ENCODE measurements around the gene HABP4. TPM values are rescaled to one million over a fixed set of nuclear protein-coding genes. Genes with fewer than 3 reads are reported as not detected.

HABP4 gene
- polyA plus RNA-seq, 2 donors = 3.1 to 3.2 TPM

GRCh38 chr9:96492993-96493531, 43.1 kb downstream of the HABP4 start:
- Histone ChIP-seq H3K4me3 (ENCODE audit: low read depth in 1 of 2, low read length in 2 of 2) (no peak overlapping the region), H3K36me3 (ENCODE audit: control insufficient read depth in 2 of 2, insufficient read depth in 2 of 2, low read length in 1 of 2) (peaks cover 0 to 15% of the 10 kb centered on the region in 2 donors), H3K27me3 (ENCODE audit: control insufficient read depth in 1 of 2, insufficient read depth in 2 of 2, low read length in 2 of 2) (no peaks in the 10 kb centered on the region), H3K27ac (ENCODE audit: low read depth in 2 of 2, low read length in 1 of 2) (no peak overlapping the region), H3K4me1 (ENCODE audit: control insufficient read depth in 2 of 2, insufficient read depth in 2 of 2, low read length in 1 of 2) (no peaks in the 10 kb centered on the region), H3K9me3 (ENCODE audit: control insufficient read depth in 2 of 2, insufficient read depth in 1 of 2, low read depth in 1 of 2, low read length in 1 of 2) (no peaks in the 10 kb centered on the region)
- WGBS, 2 donors = 90% methylated on average over 12 of the region's 12 CpGs

DNA sequence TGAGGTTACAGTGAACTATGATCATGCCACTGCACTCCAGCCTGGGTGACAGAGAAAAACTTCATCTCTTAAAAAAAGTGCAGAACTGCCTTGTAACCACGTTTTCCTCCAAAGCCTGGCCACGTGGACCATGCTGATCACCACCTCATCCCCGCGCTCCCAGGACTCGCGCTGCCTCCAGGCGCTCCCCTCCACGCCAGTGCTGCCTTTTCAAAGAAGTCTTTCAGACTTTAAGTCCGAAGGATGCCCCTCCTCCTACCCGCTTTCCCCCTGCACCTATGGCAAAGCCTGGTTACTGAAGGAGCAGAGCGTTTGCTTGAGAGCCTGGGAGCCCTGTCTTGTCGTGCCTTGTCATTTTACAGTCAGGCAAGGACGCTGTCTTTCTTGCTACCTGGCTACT, 43.8 kb downstream of the HABP4 start:
- peaks cover 0 to 12% of the 10 kb centered on the region in 2 donors for H3K36me3 ChIP-seq (ENCODE audit: control insufficient read depth in 2 of 2, insufficient read depth in 2 of 2, low read length in 1 of 2)
- no peaks in the 10 kb centered on the region for H3K9me3 ChIP-seq (ENCODE audit: control insufficient read depth in 2 of 2, insufficient read depth in 1 of 2, low read depth in 1 of 2, low read length in 1 of 2)
- no peak overlapping the region for H3K27ac ChIP-seq (ENCODE audit: low read depth in 2 of 2, low read length in 1 of 2)
- no peak overlapping the region for H3K4me3 ChIP-seq (ENCODE audit: low read depth in 1 of 2, low read length in 2 of 2)
- 87 to 89% methylated on average over 13 of the region's 13 CpGs for WGBS, 2 donors
- no peaks in the 10 kb centered on the region for H3K27me3 ChIP-seq (ENCODE audit: control insufficient read depth in 1 of 2, insufficient read depth in 2 of 2, low read length in 2 of 2)
- no peaks in the 10 kb centered on the region for H3K4me1 ChIP-seq (ENCODE audit: control insufficient read depth in 2 of 2, insufficient read depth in 2 of 2, low read length in 1 of 2)

DNA sequence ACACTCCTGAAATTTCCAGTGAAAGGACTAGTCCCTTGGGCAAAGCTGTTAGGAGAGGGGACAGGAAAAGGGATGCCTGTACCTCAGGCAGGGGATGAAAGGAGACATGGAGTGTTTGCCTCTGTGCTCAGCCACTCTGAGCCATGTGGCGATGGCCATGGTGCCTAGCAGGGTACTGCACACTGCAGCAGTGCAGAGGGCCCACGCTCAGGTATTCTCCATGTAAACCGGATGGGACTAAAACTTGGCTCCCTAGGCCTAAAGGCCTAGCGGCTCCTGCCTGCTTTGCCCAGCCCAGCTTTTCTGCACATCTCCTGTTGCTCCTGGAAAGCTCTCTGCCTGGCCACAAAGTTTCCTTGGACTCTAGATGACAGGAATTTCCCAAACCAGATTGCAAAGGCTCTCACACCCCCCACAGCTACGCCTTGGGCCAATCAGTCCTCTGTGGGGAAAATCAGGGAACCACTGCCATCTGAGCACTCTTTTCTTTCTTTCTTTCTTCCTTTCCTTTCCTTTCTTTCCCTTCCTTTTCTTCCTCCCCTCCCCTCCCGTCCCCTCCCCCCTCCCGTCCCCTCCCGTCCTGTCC, 44.3 kb downstream of the HABP4 start:
- 86 to 91% methylated on average over 8 of the region's 8 CpGs for WGBS, 2 donors
- no peak overlapping the region for H3K4me3 ChIP-seq (ENCODE audit: low read depth in 1 of 2, low read length in 2 of 2)

GRCh38 chr9:96495341-96495740, 45.4 kb downstream of the HABP4 start:
- Histone ChIP-seq H3K4me1 (ENCODE audit: control insufficient read depth in 2 of 2, insufficient read depth in 2 of 2, low read length in 1 of 2) (no peaks in the 10 kb centered on the region), H3K36me3 (ENCODE audit: control insufficient read depth in 2 of 2, insufficient read depth in 2 of 2, low read length in 1 of 2) (peaks cover 0 to 5% of the 10 kb centered on the region in 2 donors), H3K27me3 (ENCODE audit: control insufficient read depth in 1 of 2, insufficient read depth in 2 of 2, low read length in 2 of 2) (no peaks in the 10 kb centered on the region), H3K27ac (ENCODE audit: low read depth in 2 of 2, low read length in 1 of 2) (no peak overlapping the region), H3K4me3 (ENCODE audit: low read depth in 1 of 2, low read length in 2 of 2) (no peak overlapping the region), H3K9me3 (ENCODE audit: control insufficient read depth in 2 of 2, insufficient read depth in 1 of 2, low read depth in 1 of 2, low read length in 1 of 2) (no peaks in the 10 kb centered on the region)
- 84 to 87% methylated on average over 11 of the region's 11 CpGs for WGBS, 2 donors

More for the DNA sequence above, 44.3 kb downstream of the HABP4 start:
- Histone ChIP-seq H3K4me1 (ENCODE audit: control insufficient read depth in 2 of 2, insufficient read depth in 2 of 2, low read length in 1 of 2) (no peaks in the 10 kb centered on the region), H3K9me3 (ENCODE audit: control insufficient read depth in 2 of 2, insufficient read depth in 1 of 2, low read depth in 1 of 2, low read length in 1 of 2) (no peaks in the 10 kb centered on the region), H3K27me3 (ENCODE audit: control insufficient read depth in 1 of 2, insufficient read depth in 2 of 2, low read length in 2 of 2) (no peaks in the 10 kb centered on the region), H3K27ac (ENCODE audit: low read depth in 2 of 2, low read length in 1 of 2) (no peak overlapping the region), H3K36me3 (ENCODE audit: control insufficient read depth in 2 of 2, insufficient read depth in 2 of 2, low read length in 1 of 2) (peaks cover 0 to 7% of the 10 kb centered on the region in 2 donors)

DNA sequence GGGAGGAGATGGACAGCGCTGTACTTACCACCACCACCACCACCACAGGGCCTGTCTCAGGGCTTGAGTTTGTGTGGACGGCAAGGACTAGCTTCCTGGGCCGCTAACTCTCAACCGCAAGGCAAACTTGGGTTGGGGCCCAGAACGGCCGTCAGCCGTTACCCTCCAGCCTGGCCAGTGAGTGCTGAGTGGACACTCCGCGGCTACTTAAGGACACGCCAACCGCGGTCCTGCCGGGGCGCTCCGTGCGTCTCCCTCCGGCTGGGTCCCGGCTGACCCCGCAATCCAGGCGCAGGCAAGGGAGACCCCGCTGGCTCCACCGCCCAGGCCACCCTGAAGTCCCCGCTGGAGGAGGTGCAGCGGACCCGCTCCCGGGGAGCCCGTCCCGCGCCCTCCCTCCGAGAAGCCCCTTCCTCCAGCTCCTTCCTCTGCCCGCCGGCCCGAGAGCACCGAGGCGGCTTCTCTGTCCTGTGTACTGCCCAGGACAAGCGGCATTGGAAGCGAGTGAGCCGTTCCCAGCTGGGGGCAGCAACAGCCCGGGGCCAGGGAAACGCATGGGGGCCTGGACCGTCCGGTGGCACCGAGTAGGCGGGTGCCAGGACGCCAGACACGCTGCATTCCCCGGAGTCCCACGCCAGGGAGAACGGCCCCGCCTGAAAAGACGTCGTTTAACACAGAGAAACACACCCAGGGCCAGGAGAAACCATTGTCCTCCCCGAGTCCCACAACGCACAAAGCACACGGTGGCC, 46.6 kb downstream of the HABP4 start:
- Histone ChIP-seq H3K4me1 (ENCODE audit: control insufficient read depth in 2 of 2, insufficient read depth in 2 of 2, low read length in 1 of 2) (no peaks in the 10 kb centered on the region), H3K27me3 (ENCODE audit: control insufficient read depth in 1 of 2, insufficient read depth in 2 of 2, low read length in 2 of 2) (no peaks in the 10 kb centered on the region), H3K27ac (ENCODE audit: low read depth in 2 of 2, low read length in 1 of 2) (no peak overlapping the region), H3K9me3 (ENCODE audit: control insufficient read depth in 2 of 2, insufficient read depth in 1 of 2, low read depth in 1 of 2, low read length in 1 of 2) (no peaks in the 10 kb centered on the region), H3K4me3 (ENCODE audit: low read depth in 1 of 2, low read length in 2 of 2) (no peak overlapping the region), H3K36me3 (ENCODE audit: control insufficient read depth in 2 of 2, insufficient read depth in 2 of 2, low read length in 1 of 2) (peaks cover 0 to 3% of the 10 kb centered on the region in 2 donors)
- WGBS, 2 donors = 96% methylated on average over 48 to 55 of the region's 55 CpGs

DNA sequence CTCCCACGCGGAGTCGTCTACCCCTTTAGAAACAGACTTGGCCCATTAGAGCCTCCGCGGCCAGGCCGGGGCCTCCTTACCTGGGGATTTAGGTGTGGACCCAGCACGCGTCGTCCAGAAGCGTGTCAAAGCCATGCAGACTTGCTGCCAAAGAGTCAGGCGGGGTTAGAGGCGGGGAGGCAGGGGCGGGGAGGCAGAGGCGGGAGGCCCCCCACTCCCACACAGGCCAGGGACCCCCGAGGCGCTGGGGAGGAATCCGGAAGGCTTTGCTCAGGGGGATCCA, 47.1 kb downstream of the HABP4 start:
- Histone ChIP-seq H3K27ac (ENCODE audit: low read depth in 2 of 2, low read length in 1 of 2) (no peak overlapping the region), H3K4me3 (ENCODE audit: low read depth in 1 of 2, low read length in 2 of 2) (no peak overlapping the region), H3K9me3 (ENCODE audit: control insufficient read depth in 2 of 2, insufficient read depth in 1 of 2, low read depth in 1 of 2, low read length in 1 of 2) (no peaks in the 10 kb centered on the region), H3K27me3 (ENCODE audit: control insufficient read depth in 1 of 2, insufficient read depth in 2 of 2, low read length in 2 of 2) (no peaks in the 10 kb centered on the region), H3K4me1 (ENCODE audit: control insufficient read depth in 2 of 2, insufficient read depth in 2 of 2, low read length in 1 of 2) (no peaks in the 10 kb centered on the region), H3K36me3 (ENCODE audit: control insufficient read depth in 2 of 2, insufficient read depth in 2 of 2, low read length in 1 of 2) (no peaks in the 10 kb centered on the region)
- 93 to 95% methylated on average over 15 to 17 of the region's 17 CpGs for WGBS, 2 donors

GRCh38 chr9:96498796-96499195, 48.8 kb downstream of the HABP4 start:
- Histone ChIP-seq H3K4me3 (ENCODE audit: low read depth in 1 of 2, low read length in 2 of 2) (no peak overlapping the region), H3K27ac (ENCODE audit: low read depth in 2 of 2, low read length in 1 of 2) (no peak overlapping the region), H3K36me3 (ENCODE audit: control insufficient read depth in 2 of 2, insufficient read depth in 2 of 2, low read length in 1 of 2) (no peaks in the 10 kb centered on the region), H3K9me3 (ENCODE audit: control insufficient read depth in 2 of 2, insufficient read depth in 1 of 2, low read depth in 1 of 2, low read length in 1 of 2) (no peaks in the 10 kb centered on the region), H3K27me3 (ENCODE audit: control insufficient read depth in 1 of 2, insufficient read depth in 2 of 2, low read length in 2 of 2) (no peaks in the 10 kb centered on the region), H3K4me1 (ENCODE audit: control insufficient read depth in 2 of 2, insufficient read depth in 2 of 2, low read length in 1 of 2) (no peaks in the 10 kb centered on the region)
- WGBS, 2 donors = 79 to 85% methylated on average over 7 of the region's 7 CpGs

GRCh38 chr9:96499257-96499656, 49.3 kb downstream of the HABP4 start:
- Histone ChIP-seq H3K27me3 (ENCODE audit: control insufficient read depth in 1 of 2, insufficient read depth in 2 of 2, low read length in 2 of 2) (no peaks in the 10 kb centered on the region), H3K36me3 (ENCODE audit: control insufficient read depth in 2 of 2, insufficient read depth in 2 of 2, low read length in 1 of 2) (no peaks in the 10 kb centered on the region), H3K9me3 (ENCODE audit: control insufficient read depth in 2 of 2, insufficient read depth in 1 of 2, low read depth in 1 of 2, low read length in 1 of 2) (no peaks in the 10 kb centered on the region), H3K4me1 (ENCODE audit: control insufficient read depth in 2 of 2, insufficient read depth in 2 of 2, low read length in 1 of 2) (no peaks in the 10 kb centered on the region), H3K4me3 (ENCODE audit: low read depth in 1 of 2, low read length in 2 of 2) (no peak overlapping the region), H3K27ac (ENCODE audit: low read depth in 2 of 2, low read length in 1 of 2) (no peak overlapping the region)
- 90 to 94% methylated on average over 7 of the region's 7 CpGs for WGBS, 2 donors

GRCh38 chr9:96500696-96501632, 51.0 kb downstream of the HABP4 start:
- H3K27ac ChIP-seq (ENCODE audit: low read depth in 2 of 2, low read length in 1 of 2) = no peak overlapping the region
- no peaks in the 10 kb centered on the region for H3K27me3 ChIP-seq (ENCODE audit: control insufficient read depth in 1 of 2, insufficient read depth in 2 of 2, low read length in 2 of 2)
- no peak overlapping the region for H3K4me3 ChIP-seq (ENCODE audit: low read depth in 1 of 2, low read length in 2 of 2)
- WGBS, 2 donors = 91 to 92% methylated on average over 14 of the region's 14 CpGs
- no peaks in the 10 kb centered on the region for H3K9me3 ChIP-seq (ENCODE audit: control insufficient read depth in 2 of 2, insufficient read depth in 1 of 2, low read depth in 1 of 2, low read length in 1 of 2)
- H3K4me1 ChIP-seq (ENCODE audit: control insufficient read depth in 2 of 2, insufficient read depth in 2 of 2, low read length in 1 of 2) = no peaks in the 10 kb centered on the region
- no peaks in the 10 kb centered on the region for H3K36me3 ChIP-seq (ENCODE audit: control insufficient read depth in 2 of 2, insufficient read depth in 2 of 2, low read length in 1 of 2)
